ENCODE data around the gene PTPRG.

PTPRG gene

GRCh38 chr3:62132027-62132602, 570.7 kb downstream of the PTPRG start:
- DNase-seq: no peak

DNA sequence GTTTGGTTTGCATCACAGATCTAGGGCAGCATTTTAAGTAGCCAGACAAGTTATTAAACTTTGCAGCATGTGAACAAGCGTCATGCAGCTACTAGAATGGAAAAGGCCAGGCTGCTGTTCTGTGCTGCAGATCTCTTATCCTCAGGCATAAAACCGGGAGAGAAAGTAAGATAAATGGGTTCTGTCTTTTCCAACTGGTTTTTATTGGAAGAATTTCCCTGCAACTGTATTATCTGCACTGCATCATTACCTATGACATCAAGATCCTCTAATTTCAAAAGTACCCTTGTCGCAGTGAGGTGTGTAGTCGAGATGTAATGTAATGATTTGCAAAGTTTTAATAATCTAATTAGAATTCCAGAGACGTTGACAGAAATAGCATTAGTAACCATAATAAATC, 571.6 kb downstream of the PTPRG start:
- no peak for DNase-seq

- no peak for DNase-seq
These were observed 572.7 kb downstream of the PTPRG start for GRCh38 chr3:62134061-62134496.

DNA sequence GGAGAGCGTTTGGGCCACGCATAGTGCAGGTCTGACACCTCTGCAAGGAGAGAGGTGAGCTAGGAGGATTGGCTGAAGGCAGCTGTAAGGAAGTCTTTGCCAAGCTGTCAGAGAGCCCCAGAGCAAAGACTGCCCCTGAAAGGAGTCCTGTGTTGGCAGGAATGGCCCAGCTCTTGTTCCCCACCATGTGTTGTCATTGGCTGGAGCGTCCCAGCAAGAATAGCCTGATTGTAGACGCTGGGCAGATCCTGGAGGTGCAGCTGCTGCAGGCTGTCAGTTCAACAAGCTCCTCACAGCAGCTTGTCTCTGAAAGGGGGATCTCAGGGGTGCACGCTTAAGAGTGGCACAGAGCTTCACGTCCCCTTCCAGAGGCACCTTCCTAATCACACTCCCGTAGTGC, 574.4 kb downstream of the PTPRG start:
- no peak for DNase-seq

GRCh38 chr3:62139957-62140356, 578.6 kb downstream of the PTPRG start:
- DNase-seq: no peak

DNA sequence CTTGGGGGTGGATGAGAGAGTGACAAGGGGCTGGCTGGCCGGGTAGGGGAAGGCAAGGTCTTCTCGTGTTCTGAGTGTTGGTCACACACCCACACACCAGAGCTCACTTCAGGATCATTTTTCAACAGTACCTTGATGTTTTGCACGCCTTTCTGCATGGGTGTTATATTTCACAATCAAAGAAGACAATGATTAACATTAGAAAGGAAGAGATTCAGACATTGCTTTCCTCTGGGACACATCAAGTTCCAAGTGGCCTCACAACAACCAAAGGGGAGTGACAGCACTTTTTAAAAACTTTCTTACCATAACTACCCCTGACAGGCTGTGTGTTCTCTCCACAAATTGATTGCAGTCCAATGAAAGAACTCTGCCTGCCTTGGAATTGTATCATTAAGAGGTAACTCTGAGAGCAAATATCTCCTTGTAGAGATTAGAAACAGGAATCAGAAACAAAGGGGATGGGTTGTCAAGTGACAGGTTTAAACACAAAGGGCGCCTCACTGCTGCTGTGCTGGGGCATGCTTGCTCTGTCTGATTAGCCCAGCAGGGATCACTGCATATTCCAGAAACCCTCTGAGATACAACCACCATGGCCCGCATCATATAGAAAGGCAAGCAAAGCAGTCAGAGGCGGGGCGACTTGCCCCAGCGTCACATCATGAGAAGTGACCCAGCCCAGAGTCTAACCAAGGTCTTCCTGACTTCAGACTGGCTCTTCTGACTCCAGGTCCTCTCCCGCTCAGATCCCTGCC, 581.1 kb downstream of the PTPRG start:
- no peak for DNase-seq

- DNase-seq: no peak
These were observed 582.6 kb downstream of the PTPRG start for GRCh38 chr3:62143843-62144450.

GRCh38 chr3:62144482-62144881, 583.1 kb downstream of the PTPRG start:
- no peak for DNase-seq

GRCh38 chr3:62145086-62145757, 583.9 kb downstream of the PTPRG start:
- no peak for DNase-seq

DNA sequence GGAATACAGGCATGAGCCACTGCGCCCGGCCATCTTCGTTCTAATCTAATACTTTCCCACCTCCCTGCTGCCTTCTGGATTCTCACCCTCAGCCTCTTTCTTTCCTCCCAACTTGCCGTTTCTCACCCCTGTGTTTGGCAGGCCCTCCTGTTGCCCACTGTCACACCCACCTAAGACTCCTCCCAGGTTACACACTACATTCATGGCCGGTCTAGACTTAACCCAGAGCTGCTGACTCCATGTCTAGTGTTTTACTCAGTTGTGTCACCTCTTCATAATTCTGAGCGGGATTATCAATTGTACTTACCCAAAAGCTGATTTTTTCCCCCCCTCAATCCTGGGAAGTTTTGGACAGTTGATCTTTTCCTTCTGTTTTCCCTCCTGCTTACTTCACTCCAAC, 588.2 kb downstream of the PTPRG start:
- no peak for DNase-seq

DNA sequence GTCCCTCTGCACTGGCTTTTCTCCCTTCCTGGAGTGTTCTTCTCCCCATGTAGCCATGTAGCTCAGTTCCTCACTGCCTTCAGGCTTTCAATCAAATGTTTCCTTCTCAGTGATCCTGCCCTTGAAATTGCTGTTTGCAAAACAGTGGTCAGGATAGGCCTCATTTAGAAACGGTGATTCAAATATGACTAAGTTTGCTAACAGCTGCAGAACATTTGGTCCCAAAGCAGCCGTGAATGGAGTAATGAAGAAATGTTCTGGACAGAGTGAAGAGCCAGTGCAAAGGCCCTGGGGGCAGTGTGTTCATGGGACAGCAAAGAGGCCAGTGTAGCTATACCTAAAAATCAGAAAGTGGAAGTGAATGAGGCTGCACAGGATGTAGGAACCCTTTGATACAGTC, 588.6 kb downstream of the PTPRG start:
- DNase-seq: no peak

DNA sequence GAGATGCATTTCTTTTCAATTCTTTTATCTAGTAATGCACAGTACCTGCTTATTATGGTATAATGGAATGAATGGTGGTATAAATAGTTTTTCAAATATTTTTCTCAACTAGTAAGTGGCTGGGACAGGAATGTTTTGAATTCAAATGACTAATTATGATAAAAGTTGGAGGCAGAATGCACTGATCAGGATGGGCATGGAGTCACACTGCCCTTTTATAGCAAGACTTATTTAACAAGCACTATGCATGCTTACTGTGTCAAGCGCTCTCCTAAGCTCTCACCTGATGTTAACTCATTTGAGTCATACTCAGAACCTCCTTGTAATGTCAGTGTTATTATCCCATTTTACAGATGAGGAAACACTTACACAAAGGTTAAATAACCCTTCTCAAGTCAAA, 590.2 kb downstream of the PTPRG start:
- DNase-seq: no peak

DNA sequence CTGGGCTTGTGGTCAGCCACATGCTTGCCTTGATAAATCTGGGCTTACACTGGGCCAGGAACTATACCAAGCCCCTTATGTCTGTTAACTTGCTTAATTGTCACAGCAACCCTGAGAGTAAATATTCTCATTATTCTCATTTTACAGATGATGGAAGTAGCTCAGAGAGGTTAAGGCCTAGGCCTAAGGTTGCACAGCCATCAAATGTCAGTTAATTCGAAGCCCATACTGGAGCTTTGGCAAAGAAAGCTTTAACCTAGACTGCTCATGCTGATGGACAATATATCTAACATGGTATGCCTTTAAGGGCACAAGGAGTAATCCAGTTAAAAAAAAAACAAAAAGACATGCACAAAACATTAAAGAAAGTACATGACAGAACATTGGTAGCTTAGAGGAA, 591.9 kb downstream of the PTPRG start:
- DNase-seq: no peak

DNA sequence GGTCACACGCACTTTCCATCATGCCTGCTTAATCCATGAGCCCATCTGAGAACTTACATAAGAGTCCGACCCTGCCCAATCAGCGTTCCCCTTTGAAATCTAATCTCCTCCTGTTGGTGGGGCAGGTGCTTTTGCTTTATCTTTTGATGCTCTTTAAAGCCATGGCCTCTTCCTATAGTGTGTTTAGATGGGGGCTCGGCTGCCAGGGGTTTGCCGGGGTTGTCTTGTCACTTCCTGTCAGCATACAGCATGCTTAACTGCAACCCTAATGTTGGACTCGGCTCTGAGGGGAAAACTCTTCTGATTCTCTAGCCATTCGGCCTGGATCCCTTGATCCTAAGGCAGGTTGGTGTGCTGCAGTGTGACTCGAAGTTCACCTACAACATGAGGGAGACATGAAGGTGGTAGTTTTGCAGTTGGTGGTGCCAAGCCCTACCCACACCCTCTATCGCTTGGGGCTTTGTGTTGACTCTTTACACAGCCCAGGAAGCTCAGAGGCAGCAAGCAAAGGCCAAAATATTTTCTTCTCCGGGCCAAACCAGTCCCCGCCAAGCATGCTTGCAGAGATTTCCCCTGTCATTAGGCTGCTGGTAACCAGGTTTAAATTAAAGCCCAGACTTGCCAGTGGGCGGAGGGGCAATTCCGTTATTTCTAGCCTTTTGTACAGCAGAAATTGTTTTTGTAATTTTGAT, 593.2 kb downstream of the PTPRG start:
- no peak for DNase-seq

GRCh38 chr3:62159056-62159708, 597.8 kb downstream of the PTPRG start:
- DNase-seq: no peak

- no peak for DNase-seq
These were observed 598.3 kb downstream of the PTPRG start for GRCh38 chr3:62159709-62160092.

- DNase-seq: no peak
These were observed 600.0 kb downstream of the PTPRG start for GRCh38 chr3:62161371-62161770.

DNA sequence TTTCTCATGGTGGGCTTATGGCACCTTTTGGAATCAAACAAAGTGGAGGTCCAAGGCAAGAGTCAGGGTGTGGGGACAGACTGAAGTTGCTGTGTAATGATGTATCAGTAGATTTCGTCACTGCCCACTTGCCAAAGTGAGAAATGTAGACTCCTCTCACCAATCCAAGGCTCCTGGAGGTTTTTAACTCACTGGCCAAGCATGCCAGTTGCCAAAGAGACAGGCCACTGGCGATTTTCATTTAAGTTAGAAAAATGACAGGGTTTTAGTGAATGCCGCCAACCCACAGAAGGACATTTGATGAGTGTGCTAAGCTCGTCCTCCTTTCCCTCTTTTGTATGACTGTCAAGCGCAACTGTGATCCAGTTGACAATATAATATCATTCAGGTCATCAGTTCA, 602.8 kb downstream of the PTPRG start:
- DNase-seq: no peak

- no peak for DNase-seq
These were observed 603.4 kb downstream of the PTPRG start for GRCh38 chr3:62164746-62165145.

GRCh38 chr3:62167566-62168262, 606.3 kb downstream of the PTPRG start:
- DNase-seq: no peak

GRCh38 chr3:62168356-62168755, 607.0 kb downstream of the PTPRG start:
- DNase-seq: no peak

Measured in NCI-H524 treated with DMSO at 0.1 percent for 48 hours (cell line).